NCI-H2171 treated with DMSO at 0.1 percent for 48 hours (cell line): ENCODE measurements around the gene ARHGEF7.

Experiments
- DNase-seq: peaks from one replicate; lab custom pipeline; 2025; lab: John Stamatoyannopoulos, UW

ARHGEF7 gene

DNA sequence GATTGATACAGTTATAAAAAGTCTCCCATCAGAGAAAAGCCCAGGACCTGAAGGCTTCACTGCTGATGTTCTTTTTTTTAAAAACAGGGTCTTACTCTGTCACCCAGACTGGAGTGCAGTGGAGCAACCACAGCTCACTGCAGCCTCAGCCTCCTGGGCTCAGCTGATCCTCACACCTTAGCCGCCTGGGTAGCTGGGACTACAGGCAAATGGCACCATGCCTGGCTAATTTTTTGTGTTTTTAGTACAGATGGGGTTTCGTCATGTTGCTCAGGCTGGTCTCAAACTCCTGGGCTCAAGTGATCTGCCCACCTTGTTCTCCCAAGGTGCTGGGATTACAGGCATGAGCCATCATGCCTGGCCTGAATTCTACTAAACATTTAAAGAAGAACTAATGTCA lies 238.4 kb downstream of the ARHGEF7 start:
- DNase-seq: no peak

GRCh38 chr13:111354789-111355188 lies 239.7 kb downstream of the ARHGEF7 start:
- no peak for DNase-seq
